Right atrium auricular region (tissue), 2 donors: ENCODE data around the gene METTL26. TPM values are rescaled to one million over a fixed set of nuclear protein-coding genes. Genes with fewer than 3 reads are reported as not detected.

Source experiments
- DNase-seq: peaks from one replicate; pipeline ENCODE4 v3.0.0-alpha.2; 2019; ENCODE audit warnings: low spot score
- H3K27ac ChIP-seq, 2 donors: fragments of 200-600 bp; sonication (generic); 1 replicate in 1 of 2; 2 replicates in 1 of 2; pipeline ENCODE4 v1.5.1; 2016 to 2019
- H3K27me3 ChIP-seq, 2 donors: fragments of 200-600 bp; sonication (generic); one replicate each; pipeline versions ENCODE4 v1.5.1 to v1.6.0; 2017 to 2019
- H3K36me3 ChIP-seq: fragments of 200-600 bp; sonication (generic); one replicate; pipeline ENCODE4 v1.5.1; 2016
- H3K4me1 ChIP-seq, 2 donors: fragments of 200-600 bp; sonication (generic); one replicate each; pipeline versions ENCODE4 v1.5.1 to v1.6.0; 2017 to 2019
- H3K4me3 ChIP-seq, 2 donors: fragments of 200-600 bp; sonication (generic); 1 replicate in 1 of 2; 2 replicates in 1 of 2; pipeline ENCODE4 v1.5.1; 2017 to 2019; ENCODE audit warnings: mild to moderate bottlenecking in 1 of 2, moderate library complexity in 1 of 2
- H3K9me3 ChIP-seq, 2 donors: fragments of 200-600 bp; sonication (generic); one replicate each; pipeline ENCODE4 v1.5.1; 2019
- total RNA-seq, 2 donors: library from RNA; depleted of rRNA; stranded (reverse); fragments of >200 nt; gene quantifications; one replicate each; pipeline ENCODE4 v1.1.0, GENCODE V29; 2016
- TF ChIP-seq, protein P1 (sequence below), 2 donors: fragments of 200-600 bp; sonication (generic); IDR thresholded peaks; one replicate each; pipeline ENCODE4 v1.5.1; 2019; ENCODE audit warnings: antibody characterized with exemption in 2 of 2

Gene METTL26
- total RNA-seq, 2 donors from 2014 or later = 103 to 137 TPM

DNA sequence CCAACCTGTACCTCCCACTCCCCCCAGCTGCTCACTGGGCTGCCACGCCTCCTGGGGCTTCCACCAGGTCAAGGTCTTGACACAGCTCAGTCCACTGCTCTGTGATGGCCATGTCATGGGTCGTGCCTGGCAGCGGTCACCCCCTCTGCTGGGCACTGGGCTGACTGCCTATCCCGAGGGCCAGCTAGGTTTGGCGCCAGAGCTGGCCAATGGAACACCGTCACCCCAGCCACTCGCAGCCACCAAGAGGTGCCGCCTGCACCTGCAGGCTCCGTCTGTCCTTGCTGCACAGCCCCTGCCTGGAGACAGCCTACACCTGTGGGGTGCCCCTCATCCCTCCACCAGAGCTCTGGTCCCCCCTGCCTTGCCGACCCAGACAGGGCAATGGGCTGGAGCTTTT, 50.8 kb downstream of the METTL26 start:
- DNase-seq = no peak
- Histone ChIP-seq H3K27ac (no peak overlapping the region), H3K4me1 (peaks cover 0 to 42% of the 10 kb centered on the region in 2 donors), H3K36me3 (no peaks in the 10 kb centered on the region), H3K9me3 (no peaks in the 10 kb centered on the region), H3K27me3 (no peaks in the 10 kb centered on the region), H3K4me3 (no peak overlapping the region)
- TF ChIP-seq, protein P1, sequence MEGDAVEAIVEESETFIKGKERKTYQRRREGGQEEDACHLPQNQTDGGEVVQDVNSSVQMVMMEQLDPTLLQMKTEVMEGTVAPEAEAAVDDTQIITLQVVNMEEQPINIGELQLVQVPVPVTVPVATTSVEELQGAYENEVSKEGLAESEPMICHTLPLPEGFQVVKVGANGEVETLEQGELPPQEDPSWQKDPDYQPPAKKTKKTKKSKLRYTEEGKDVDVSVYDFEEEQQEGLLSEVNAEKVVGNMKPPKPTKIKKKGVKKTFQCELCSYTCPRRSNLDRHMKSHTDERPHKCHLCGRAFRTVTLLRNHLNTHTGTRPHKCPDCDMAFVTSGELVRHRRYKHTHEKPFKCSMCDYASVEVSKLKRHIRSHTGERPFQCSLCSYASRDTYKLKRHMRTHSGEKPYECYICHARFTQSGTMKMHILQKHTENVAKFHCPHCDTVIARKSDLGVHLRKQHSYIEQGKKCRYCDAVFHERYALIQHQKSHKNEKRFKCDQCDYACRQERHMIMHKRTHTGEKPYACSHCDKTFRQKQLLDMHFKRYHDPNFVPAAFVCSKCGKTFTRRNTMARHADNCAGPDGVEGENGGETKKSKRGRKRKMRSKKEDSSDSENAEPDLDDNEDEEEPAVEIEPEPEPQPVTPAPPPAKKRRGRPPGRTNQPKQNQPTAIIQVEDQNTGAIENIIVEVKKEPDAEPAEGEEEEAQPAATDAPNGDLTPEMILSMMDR (IDR thresholded peaks at IDR 0.05) = no peak

Other genes with a start within 250 kb of the METTL26 start
- 10 to 100 TPM; 45.4 to 45.8 TPM for gene NME4, start 239.1 kb downstream of the METTL26 start, total RNA-seq
- 10 to 100 TPM; 10.6 to 18.7 TPM for gene DECR2, start 234.4 kb downstream of the METTL26 start, total RNA-seq
- gene RAB11FIP3, start 210.7 kb downstream of the METTL26 start, total RNA-seq = 10 to 100 TPM; 19.9 to 43.8 TPM
- 10 to 100 TPM; 18.5 to 28.1 TPM for gene CAPN15, start 108.6 kb downstream of the METTL26 start, total RNA-seq
- not detected for gene PRR35, start 75.9 kb downstream of the METTL26 start, total RNA-seq
- gene NHLRC4, start 69.3 kb downstream of the METTL26 start, total RNA-seq = under 1 TPM; 0.43 to 0.74 TPM
- 10 to 100 TPM; 20.8 to 21.0 TPM for gene PIGQ, start 66.3 kb downstream of the METTL26 start, total RNA-seq
- gene RAB40C, start 46.2 kb downstream of the METTL26 start, total RNA-seq = 10 to 100 TPM; 11.1 to 13.5 TPM
- gene WFIKKN1, start 5.3 kb downstream of the METTL26 start, total RNA-seq = under 1 TPM; 0.52 to 0.71 TPM
- 100 to 1,000 TPM; 110 to 121 TPM for gene MCRIP2, start 5.5 kb upstream of the METTL26 start, total RNA-seq
- gene WDR90, start 13.1 kb upstream of the METTL26 start, total RNA-seq = 1 to 10 TPM; 3.0 to 5.7 TPM
- gene RHOT2, start 31.8 kb upstream of the METTL26 start, total RNA-seq = 10 to 100 TPM; 37.8 to 42.8 TPM
- 1 to 10 TPM in 1 of 2 donors, under 1 TPM in 1; 0.67 to 1.3 TPM for gene RHBDL1, start 39.4 kb upstream of the METTL26 start, total RNA-seq
- gene STUB1, start 44.1 kb upstream of the METTL26 start, total RNA-seq = 100 to 1,000 TPM; 135 to 186 TPM
- 10 to 100 TPM; 76.4 to 82.1 TPM for gene JMJD8, start 48.0 kb upstream of the METTL26 start, total RNA-seq
- gene WDR24, start 54.1 kb upstream of the METTL26 start, total RNA-seq = 10 to 100 TPM in 1 of 2 donors, 1 to 10 TPM in 1; 8.1 to 10.3 TPM
- gene FBXL16, start 69.5 kb upstream of the METTL26 start, total RNA-seq = 1 to 10 TPM; 1.3 to 1.7 TPM
- gene METRN, start 78.8 kb upstream of the METTL26 start, total RNA-seq = 10 to 100 TPM; 58.9 to 61.3 TPM
- 10 to 100 TPM; 36.5 to 37.5 TPM for gene ANTKMT, start 84.8 kb upstream of the METTL26 start, total RNA-seq
- gene CCDC78, start 90.1 kb upstream of the METTL26 start, total RNA-seq = under 1 TPM; 0.43 to 0.56 TPM
- 1 to 10 TPM; 9.6 to 9.7 TPM for gene HAGHL, start 90.8 kb upstream of the METTL26 start, total RNA-seq
- gene CIAO3, start 104.7 kb upstream of the METTL26 start, total RNA-seq = 10 to 100 TPM; 23.3 to 25.5 TPM
- 10 to 100 TPM; 44.8 to 94.6 TPM for gene MSLN, start 124.4 kb upstream of the METTL26 start, total RNA-seq
- gene RPUSD1, start 152.1 kb upstream of the METTL26 start, total RNA-seq = 10 to 100 TPM; 11.4 to 13.2 TPM
- 1 to 10 TPM; 1.8 to 2.3 TPM for gene CHTF18, start 152.3 kb upstream of the METTL26 start, total RNA-seq
- not detected for gene GNG13, start 164.4 kb upstream of the METTL26 start, total RNA-seq